ENCODE measurements around the gene KCNA10. TPM values are rescaled to one million over a fixed set of nuclear protein-coding genes. Genes with fewer than 3 reads are reported as not detected.
A peak's percentile ranks its signal among the peaks of the same experiment; 100 is the strongest.

KCNA10 gene
- total and polyA plus RNA-seq, 4 donors: not detected

DNA sequence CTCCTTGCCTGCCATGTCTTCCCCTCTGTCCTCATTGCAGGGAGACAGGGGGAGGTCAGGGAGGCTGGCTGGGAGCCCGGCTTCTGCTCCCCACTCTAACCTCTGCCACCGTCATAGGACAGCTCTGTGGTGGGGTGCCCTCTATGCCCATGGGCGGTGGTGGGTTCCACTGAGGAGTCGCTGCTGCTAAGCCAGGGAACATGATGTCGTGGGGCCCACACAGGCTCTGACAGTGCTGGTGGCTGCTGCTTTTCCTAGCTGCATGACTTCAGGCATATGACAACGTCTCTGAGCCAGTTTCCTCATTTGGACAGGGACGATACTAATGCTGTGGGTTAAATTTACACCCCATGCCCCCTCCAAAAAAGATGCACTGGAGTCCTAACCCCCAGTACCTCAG is 14.7 kb downstream of the KCNA10 start:
- H3K9ac ChIP-seq (ENCODE audit: insufficient read depth in 1 of 2, low read length in 2 of 2): no peak overlapping the region
- 72 to 74% methylated on average over 7 of the region's 7 CpGs for WGBS, 2 donors
- H3K4me3 ChIP-seq: no peak overlapping the region
- no peak for DNase-seq
- ATAC-seq (ENCODE audit: insufficient read depth, low FRiP score): no peak
- no peaks in the 10 kb centered on the region for H3K4me1 ChIP-seq (ENCODE audit: control insufficient read depth in 5 of 5, insufficient read depth in 5 of 5, low read length in 5 of 5)
- H3K36me3 ChIP-seq (ENCODE audit: control insufficient read depth in 4 of 4, insufficient read depth in 4 of 4, low read length in 4 of 4): no peaks in the 10 kb centered on the region
- peak overlapping the region in 1 of 2 donors; percentile 54 for H3K27ac ChIP-seq (ENCODE audit: low read depth in 1 of 2, low read length in 1 of 2)
- H3K9me3 ChIP-seq (ENCODE audit: control insufficient read depth in 4 of 4, insufficient read depth in 3 of 4, low read length in 3 of 4): no peaks in the 10 kb centered on the region
- H3K27me3 ChIP-seq (ENCODE audit: control insufficient read depth in 3 of 3, insufficient read depth in 3 of 3, low read length in 2 of 3): no peaks in the 10 kb centered on the region
- TF ChIP-seq, protein P1, sequence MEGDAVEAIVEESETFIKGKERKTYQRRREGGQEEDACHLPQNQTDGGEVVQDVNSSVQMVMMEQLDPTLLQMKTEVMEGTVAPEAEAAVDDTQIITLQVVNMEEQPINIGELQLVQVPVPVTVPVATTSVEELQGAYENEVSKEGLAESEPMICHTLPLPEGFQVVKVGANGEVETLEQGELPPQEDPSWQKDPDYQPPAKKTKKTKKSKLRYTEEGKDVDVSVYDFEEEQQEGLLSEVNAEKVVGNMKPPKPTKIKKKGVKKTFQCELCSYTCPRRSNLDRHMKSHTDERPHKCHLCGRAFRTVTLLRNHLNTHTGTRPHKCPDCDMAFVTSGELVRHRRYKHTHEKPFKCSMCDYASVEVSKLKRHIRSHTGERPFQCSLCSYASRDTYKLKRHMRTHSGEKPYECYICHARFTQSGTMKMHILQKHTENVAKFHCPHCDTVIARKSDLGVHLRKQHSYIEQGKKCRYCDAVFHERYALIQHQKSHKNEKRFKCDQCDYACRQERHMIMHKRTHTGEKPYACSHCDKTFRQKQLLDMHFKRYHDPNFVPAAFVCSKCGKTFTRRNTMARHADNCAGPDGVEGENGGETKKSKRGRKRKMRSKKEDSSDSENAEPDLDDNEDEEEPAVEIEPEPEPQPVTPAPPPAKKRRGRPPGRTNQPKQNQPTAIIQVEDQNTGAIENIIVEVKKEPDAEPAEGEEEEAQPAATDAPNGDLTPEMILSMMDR (IDR thresholded peaks at IDR 0.05; ENCODE audit: control extremely low read depth, extremely low read depth): no peak

DNA sequence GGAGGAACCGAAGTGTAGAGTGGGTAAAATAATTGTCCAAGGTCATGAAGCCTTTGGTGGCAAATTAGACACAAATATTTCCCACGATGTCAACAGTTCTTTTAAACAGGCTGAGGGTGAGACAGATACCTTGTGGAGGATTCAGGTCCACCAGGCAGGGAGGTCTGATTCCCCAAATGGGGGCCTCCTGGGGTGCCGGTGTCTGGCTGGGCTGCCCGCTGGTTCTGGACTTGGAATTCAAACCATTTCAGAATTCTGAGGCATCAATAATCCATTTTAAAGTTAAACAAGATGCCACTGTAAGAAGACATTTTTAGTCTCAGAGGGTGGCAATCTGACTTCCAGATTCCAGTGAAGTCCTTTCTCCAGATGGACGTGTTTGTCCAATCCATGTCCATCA is 15.5 kb downstream of the KCNA10 start:
- 84 to 90% methylated on average over 5 of the region's 5 CpGs for WGBS, 2 donors
- Histone ChIP-seq H3K27ac (ENCODE audit: low read depth in 1 of 2, low read length in 1 of 2) (no peak overlapping the region), H3K36me3 (ENCODE audit: control insufficient read depth in 4 of 4, insufficient read depth in 4 of 4, low read length in 4 of 4) (no peaks in the 10 kb centered on the region), H3K4me1 (ENCODE audit: control insufficient read depth in 5 of 5, insufficient read depth in 5 of 5, low read length in 5 of 5) (no peaks in the 10 kb centered on the region), H3K9me3 (ENCODE audit: control insufficient read depth in 4 of 4, insufficient read depth in 3 of 4, low read length in 3 of 4) (no peaks in the 10 kb centered on the region), H3K9ac (ENCODE audit: insufficient read depth in 1 of 2, low read length in 2 of 2) (no peak overlapping the region), H3K27me3 (ENCODE audit: control insufficient read depth in 3 of 3, insufficient read depth in 3 of 3, low read length in 2 of 3) (no peaks in the 10 kb centered on the region), H3K4me3 (no peak overlapping the region)
- TF ChIP-seq, protein P1 (IDR thresholded peaks at IDR 0.05; ENCODE audit: control extremely low read depth, extremely low read depth): no peak
- DNase-seq (no peak), ATAC-seq (ENCODE audit: insufficient read depth, low FRiP score) (no peak)

DNA sequence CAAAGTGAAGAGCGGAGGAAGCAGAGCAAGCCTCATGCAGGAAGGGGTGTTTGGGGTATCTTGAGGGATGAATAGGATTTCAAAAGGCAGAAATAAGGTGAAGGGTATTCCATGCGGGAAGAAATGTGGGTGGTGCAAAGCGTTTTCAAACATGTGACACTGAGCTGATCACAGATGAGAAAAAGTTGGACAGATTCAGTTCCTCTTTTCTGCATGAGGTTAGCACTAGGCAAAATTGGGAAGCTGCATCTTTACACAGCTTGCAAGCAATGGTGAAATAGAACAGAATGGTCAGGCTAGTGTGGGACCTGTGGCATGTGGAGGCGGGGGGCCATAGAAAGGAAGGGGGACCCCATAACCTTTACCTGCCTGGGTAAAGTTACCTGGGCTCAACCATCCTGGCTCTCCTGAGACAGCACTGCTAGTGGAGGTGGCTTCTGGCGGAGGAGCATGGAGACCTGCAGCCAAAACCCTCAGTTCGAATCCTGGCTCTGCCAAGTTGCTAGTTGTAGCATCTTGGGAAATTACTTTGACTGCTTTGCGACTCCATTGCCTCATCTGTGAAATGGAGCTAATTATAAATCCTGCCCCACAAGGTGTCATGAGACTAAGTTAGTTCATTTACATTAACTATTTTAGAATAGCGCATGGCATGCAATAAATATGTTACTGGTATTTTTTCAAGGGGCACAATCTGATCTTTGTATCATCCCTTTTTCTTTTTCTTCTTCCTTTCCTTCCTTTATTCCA is 16.4 kb downstream of the KCNA10 start:
- DNase-seq: no peak
- H3K9ac ChIP-seq (ENCODE audit: insufficient read depth in 1 of 2, low read length in 2 of 2): no peak overlapping the region
- H3K27me3 ChIP-seq (ENCODE audit: control insufficient read depth in 3 of 3, insufficient read depth in 3 of 3, low read length in 2 of 3): no peaks in the 10 kb centered on the region
- H3K27ac ChIP-seq (ENCODE audit: low read depth in 1 of 2, low read length in 1 of 2): peak overlapping the region in 1 of 2 donors; percentile 35
- 63 to 70% methylated on average over 8 of the region's 8 CpGs for WGBS, 2 donors
- ATAC-seq (ENCODE audit: insufficient read depth, low FRiP score): peak; percentile 37
- H3K4me3 ChIP-seq: no peak overlapping the region
- no peaks in the 10 kb centered on the region for H3K9me3 ChIP-seq (ENCODE audit: control insufficient read depth in 4 of 4, insufficient read depth in 3 of 4, low read length in 3 of 4)
- no peaks in the 10 kb centered on the region for H3K36me3 ChIP-seq (ENCODE audit: control insufficient read depth in 4 of 4, insufficient read depth in 4 of 4, low read length in 4 of 4)
- H3K4me1 ChIP-seq (ENCODE audit: control insufficient read depth in 5 of 5, insufficient read depth in 5 of 5, low read length in 5 of 5): no peaks in the 10 kb centered on the region
- TF ChIP-seq, protein P1 (IDR thresholded peaks at IDR 0.05; ENCODE audit: control extremely low read depth, extremely low read depth): no peak
